A204.1 (cell line): Measurements from ENCODE around the gene DENND4B.
"Not testable (repeated sequence)": the region's sequence is repeated elsewhere in the genome, so short reads cannot be mapped to it uniquely, and the experiment has no call there.

Experiments
- FAIRE-seq: peaks from 2 replicates; lab custom pipeline; 2012; peaks lifted over from hg19 to GRCh38; lab: Jason Lieb, UNC

Gene DENND4B, protein sequence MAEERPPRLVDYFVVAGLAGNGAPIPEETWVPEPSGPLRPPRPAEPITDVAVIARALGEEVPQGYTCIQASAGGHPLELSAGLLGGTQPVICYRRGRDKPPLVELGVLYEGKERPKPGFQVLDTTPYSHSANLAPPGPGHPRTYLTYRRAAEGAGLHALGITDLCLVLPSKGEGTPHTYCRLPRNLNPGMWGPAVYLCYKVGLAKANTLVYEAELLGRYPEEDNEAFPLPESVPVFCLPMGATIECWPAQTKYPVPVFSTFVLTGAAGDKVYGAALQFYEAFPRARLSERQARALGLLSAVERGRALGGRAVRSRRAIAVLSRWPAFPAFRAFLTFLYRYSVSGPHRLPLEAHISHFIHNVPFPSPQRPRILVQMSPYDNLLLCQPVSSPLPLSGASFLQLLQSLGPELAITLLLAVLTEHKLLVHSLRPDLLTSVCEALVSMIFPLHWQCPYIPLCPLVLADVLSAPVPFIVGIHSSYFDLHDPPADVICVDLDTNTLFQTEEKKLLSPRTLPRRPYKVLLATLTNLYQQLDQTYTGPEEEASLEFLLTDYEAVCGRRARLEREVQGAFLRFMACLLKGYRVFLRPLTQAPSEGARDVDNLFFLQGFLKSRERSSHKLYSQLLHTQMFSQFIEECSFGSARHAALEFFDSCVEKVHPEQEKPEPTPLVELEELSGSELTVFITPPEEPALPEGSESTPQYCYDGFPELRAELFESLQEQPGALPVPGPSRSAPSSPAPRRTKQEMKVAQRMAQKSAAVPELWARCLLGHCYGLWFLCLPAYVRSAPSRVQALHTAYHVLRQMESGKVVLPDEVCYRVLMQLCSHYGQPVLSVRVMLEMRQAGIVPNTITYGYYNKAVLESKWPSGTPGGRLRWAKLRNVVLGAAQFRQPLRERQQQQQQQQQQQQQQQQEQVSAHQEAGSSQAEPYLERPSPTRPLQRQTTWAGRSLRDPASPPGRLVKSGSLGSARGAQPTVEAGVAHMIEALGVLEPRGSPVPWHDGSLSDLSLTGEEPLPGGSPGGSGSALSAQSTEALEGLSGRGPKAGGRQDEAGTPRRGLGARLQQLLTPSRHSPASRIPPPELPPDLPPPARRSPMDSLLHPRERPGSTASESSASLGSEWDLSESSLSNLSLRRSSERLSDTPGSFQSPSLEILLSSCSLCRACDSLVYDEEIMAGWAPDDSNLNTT (N-terminal part only)

GRCh38 chr1:153946622-153947241 lies at the start of gene DENND4B:
DENND4B (minus strand) TSS chr1:153946718; CDS start chr1:153944374, 2,344 bp downstream.
- no peak for FAIRE-seq

DNA sequence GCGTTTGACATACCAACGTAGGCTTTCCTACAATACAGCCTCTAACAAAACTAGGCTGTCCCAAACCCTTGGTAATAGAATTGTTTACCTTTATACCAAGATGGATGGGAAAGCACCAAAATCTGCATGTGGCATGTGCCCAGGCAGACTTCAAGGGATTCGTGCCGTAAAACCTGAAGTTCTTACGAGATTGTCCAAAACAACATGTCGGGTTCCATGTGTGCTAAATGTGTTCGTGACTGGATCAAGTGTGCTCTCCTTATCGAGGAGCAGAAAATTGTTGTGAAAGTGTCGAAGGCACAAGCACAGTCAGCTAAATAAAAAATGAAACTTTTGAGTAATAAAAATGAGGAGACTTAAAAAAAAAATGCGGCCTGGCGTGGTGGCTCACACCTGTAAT lies 49.1 kb upstream of the DENND4B start:
- no peak for FAIRE-seq

DNA sequence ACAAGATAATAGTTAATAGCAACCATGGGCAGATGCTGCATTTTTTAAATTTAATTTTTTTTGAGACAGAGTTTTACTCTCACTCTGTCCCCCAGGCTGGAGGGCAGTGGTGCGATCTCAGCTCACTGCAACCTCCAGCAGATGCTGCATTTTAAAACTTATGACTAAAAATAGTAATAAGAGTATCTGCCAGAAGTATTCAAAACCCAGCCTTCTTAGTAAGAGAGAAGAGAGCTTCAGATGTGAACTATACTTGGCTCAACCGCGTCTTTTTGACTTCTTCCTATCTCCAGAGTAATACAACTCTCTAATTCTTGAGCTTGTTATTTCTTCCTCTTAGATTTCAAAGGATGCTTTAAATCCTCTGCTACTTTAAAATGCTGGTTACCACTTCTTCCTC lies 48.7 kb upstream of the DENND4B start:
- no peak for FAIRE-seq

- FAIRE-seq: no peak
Observed at GRCh38 chr1:153991806-153992205, 45.3 kb upstream of the DENND4B start.

GRCh38 chr1:153991151-153991630 lies 44.7 kb upstream of the DENND4B start:
- no peak for FAIRE-seq

GRCh38 chr1:153990468-153991150 lies 44.1 kb upstream of the DENND4B start, which contains the start of gene RPS27:
RPS27 (plus strand) TSS chr1:153990762; CDS start chr1:153990797, 35 bp downstream.
- peak; percentile 90 for FAIRE-seq

- no peak for FAIRE-seq
Observed at GRCh38 chr1:153987621-153988020, 41.1 kb upstream of the DENND4B start.

DNA sequence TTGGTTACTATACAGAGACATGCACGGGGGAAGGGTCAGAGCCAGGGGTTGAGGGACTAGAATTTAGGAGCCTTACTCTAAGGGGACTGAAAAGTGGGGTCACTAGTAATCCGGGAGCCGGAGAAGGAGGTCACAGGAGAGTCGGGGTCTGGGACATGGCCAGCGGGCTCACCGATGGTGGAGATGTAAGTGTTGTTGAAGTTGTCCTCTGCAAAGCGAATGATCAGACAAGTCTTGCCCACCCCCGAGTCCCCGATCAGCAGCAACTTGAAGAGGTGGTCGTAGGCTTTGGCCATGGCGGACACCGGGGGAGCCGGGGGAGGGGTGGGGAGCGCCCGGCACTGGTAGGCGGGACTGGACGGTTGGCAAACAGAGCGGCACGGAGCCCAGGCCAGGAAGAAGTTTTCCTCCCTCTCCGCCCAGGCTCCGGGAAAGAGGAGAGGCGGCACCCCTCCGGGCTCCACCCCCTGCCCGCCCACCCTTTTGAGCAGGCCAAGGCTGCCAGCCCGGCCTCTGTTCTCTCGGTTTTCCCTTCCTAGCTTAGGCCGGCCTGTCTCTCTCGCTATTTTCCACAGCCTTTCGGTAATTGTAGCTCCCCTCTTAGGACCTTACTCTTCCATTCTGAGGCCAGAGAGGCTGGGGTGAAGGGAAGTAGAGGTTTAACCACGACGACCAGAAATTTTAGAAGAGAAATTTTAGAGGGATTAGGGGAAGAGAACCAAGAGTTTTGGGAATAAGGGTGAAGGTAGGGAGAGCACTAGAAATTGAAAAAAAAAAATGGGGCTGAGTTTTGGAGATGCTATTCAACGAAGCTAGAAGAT lies 39.6 kb upstream of the DENND4B start, which contains the start of gene RAB13:
RAB13 (minus strand) TSS at position 399 of the 821 bp plus-strand sequence; CDS start at position 296, 103 bp downstream.
- no peak for FAIRE-seq

GRCh38 chr1:153985341-153985912 lies 38.9 kb upstream of the DENND4B start:
- no peak for FAIRE-seq

- no peak for FAIRE-seq
Observed at GRCh38 chr1:153984123-153984894, 37.8 kb upstream of the DENND4B start.

DNA sequence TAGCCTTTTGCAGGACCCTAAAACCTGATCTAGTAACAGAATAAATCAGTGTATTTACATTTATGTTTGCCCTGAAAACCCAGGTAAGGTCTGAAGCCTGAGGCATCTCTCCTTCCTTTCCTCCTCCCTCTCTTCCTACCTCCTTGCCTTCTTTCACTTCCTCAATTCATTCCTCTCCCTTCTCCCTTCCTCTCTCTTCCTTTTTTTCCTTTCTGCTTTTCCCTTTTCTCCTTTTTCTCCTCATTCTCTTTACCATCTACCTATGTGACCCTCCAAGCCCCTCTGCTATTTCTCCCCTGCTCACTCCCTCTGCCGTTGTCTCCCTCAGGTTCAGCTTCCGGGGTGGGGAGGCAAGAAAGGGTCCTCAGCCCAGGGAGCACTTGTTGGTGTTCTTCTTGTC lies 35.2 kb upstream of the DENND4B start:
- not testable (repeated sequence) for FAIRE-seq

DNA sequence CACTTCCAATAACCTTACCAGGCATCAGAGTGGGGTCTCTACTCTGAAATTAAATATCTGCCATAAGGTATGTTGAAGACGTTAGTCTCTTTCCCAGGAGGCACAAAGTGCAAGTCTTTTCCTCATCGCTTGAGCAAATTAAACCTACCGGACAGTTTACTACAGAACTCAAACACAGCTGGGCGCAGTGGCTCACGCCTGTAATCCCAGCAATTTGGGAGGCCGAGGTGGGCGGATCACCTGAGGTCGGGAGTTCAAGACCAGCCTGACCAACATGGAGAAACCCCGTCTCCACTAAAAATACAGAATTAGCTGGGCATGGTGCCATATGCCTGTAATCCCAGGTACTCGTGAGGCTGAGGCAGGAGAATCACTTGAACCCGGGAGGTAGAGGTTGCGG lies 32.6 kb upstream of the DENND4B start:
- FAIRE-seq: not testable (repeated sequence)

DNA sequence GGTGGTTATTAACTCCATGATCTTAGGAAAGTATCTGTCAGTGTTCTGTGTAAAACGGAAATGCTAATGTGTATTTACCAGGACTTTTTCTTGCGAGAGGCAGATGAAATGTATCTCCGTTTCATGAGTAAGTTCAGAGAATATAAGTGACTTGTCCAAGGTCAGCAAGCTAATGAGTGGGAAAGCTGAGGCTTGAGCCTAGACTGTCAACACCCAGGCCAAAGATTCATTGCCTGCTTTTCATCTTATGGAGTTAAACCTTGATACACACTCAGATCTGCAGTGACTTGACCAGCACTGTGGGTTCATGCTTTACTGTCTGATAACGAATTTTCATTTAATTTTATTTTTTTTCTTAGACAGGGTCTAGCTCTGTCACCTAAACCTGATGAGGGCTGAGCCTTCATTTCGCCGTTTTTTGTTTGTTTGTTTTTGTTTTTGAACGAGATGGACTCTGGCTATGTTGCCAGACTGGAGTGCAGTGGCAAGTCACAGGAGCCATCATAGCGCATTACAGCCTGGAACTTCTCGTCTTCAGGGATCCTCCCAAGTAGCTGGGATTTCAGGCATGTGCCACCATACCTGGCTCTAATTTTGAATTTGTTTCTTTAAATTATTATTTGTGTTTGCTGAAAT lies 31.9 kb upstream of the DENND4B start:
- no peak for FAIRE-seq

DNA sequence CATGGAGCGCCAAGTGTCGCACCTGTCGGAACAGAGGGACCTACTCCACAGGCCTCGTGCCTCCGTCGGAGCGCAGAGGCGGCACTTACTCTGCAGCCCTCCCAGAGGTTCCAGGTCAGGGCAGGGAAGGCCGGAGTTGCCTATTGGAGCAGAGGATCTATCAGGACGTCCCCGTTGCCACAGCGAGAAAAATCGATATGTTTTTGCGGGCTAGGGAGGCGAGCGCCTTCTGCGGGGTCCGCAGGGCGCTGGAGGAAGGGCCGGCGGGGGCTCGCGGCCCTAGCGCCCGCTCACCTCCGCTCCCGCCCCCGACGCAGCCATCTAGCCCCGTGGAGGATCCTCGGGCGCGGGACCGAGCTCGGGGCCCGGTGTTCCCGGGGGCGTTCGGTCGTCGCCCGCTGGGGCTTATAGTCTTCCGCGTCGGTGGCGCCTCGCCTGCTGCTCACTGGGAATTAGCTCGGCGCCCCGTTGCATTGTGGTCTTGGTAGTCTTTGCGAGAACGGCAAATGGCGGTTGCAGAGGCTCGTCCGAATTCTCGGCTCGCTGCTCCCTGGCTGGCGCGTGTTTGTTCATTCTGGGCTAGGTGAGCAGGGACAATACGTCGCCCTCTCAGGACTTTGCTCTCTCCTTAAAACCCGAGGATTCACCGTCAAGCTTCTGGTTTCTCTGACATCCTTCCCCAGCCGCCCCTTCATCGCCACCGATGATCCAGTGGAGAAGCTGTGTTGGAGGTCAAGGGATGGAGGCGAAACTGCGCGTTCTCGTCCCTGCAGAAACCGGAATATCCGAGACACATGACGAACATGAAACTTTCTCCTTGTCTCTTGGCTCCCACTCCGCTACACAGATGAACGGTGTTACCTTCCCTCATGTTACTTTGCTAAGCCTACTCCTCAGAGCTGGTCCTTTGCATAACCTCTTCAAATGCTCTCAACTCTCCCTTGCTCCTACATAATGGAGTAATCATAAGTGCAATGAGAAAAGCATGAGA lies 31.0 kb upstream of the DENND4B start, which contains the start of gene JTB:
JTB (minus strand) TSS at position 425 of the 991 bp plus-strand sequence; CDS start at position 3, 422 bp downstream.
- no peak for FAIRE-seq

- FAIRE-seq: no peak
Observed at GRCh38 chr1:153976819-153977249, 30.3 kb upstream of the DENND4B start.

DNA sequence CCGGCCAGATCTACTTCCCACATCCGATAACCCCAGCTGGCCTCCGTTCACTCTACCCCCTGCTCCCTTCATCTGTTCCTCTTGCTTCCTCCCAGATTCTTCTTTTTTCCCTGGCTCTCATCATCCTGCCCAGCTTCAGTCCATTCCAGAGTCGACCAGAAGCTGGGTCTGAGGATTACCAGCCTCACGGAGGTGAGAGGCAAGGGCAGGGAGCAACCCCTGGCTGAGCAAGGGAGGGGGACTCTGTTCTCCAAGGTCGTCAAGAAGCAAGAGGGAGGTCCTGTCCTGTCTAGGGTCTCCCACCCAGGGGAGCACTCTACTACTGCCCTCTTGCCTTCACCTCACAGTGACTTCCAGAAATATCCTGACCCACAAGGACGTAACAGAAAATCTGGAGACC lies 27.0 kb upstream of the DENND4B start:
- no peak for FAIRE-seq

DNA sequence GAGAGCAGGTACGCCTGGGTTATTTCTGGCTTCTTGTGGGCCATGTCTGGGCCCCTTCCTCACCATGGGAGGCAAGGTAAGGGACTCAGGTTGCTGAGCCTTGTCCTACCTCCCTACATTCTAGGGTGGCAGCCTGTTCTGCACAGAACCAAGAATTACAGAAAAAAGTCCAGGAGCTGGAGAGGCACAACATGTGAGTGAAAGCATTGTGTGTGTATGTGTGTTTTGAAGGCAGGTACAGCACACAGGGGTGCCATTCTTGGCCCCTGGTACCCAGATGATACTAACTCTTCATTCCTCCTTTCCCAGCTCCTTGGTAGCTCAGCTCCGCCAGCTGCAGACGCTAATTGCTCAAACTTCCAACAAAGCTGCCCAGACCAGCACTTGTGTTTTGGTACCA lies 26.6 kb upstream of the DENND4B start:
- FAIRE-seq: no peak
